ENCODE results near the gene MREG. TPM values are rescaled to one million over a fixed set of nuclear protein-coding genes. Genes with fewer than 3 reads are reported as not detected.
"Not testable (repeated sequence)": the region's sequence is repeated elsewhere in the genome, so short reads cannot be mapped to it uniquely, and the experiment has no call there.

Gene MREG
- polyA plus RNA-seq, 2 donors = 26.0 to 26.5 TPM

DNA sequence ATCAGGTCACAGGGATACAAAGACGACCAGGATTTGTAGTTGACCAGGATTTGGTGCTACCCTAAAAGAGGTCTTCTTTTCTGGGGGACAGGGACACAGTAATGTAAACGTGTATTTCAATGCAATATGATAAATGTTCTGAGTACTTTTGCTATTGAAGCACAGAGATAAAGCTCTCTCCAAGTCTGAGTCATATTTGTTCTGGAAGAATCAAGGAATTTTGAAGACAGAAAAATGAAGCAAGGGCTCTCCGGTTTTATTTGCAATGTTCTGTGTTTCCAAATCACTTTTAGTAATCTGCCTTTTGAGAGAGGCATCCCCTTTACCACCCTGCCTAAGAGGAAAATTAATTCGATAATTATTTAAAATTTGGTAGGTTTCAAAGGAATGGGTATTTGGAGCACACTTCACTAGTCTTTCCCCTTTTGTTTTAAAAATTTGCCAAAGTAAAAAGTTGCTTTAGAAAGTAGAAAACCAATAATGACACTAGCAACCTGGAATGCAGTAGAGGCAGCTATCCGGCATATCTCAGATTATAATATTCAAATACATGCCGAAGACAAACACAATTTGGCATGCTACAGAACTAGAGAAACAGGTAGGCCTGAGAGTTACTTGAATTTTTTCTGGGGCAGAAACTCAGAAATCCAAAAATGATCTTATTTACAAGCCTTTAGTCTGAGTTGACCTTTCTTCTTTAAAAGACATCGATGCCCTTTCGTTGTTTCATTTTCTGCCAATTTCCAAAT, 82.7 kb downstream of the MREG start:
- H3K4me1 ChIP-seq (ENCODE audit: control insufficient read depth in 2 of 2, insufficient read depth in 2 of 2, low read length in 1 of 2) = no peaks in the 10 kb centered on the region
- no peaks in the 10 kb centered on the region for H3K27me3 ChIP-seq (ENCODE audit: control insufficient read depth in 1 of 2, insufficient read depth in 2 of 2, low read length in 2 of 2)
- 60 to 64% methylated on average over 8 of the region's 8 CpGs for WGBS, 2 donors
- H3K4me3 ChIP-seq (ENCODE audit: low read depth in 1 of 2, low read length in 2 of 2) = no peak overlapping the region
- H3K27ac ChIP-seq (ENCODE audit: low read depth in 2 of 2, low read length in 1 of 2) = no peak overlapping the region
- no peaks in the 10 kb centered on the region for H3K9me3 ChIP-seq (ENCODE audit: control insufficient read depth in 2 of 2, insufficient read depth in 1 of 2, low read depth in 1 of 2, low read length in 1 of 2)
- H3K36me3 ChIP-seq (ENCODE audit: control insufficient read depth in 2 of 2, insufficient read depth in 2 of 2, low read length in 1 of 2) = no peaks in the 10 kb centered on the region

DNA sequence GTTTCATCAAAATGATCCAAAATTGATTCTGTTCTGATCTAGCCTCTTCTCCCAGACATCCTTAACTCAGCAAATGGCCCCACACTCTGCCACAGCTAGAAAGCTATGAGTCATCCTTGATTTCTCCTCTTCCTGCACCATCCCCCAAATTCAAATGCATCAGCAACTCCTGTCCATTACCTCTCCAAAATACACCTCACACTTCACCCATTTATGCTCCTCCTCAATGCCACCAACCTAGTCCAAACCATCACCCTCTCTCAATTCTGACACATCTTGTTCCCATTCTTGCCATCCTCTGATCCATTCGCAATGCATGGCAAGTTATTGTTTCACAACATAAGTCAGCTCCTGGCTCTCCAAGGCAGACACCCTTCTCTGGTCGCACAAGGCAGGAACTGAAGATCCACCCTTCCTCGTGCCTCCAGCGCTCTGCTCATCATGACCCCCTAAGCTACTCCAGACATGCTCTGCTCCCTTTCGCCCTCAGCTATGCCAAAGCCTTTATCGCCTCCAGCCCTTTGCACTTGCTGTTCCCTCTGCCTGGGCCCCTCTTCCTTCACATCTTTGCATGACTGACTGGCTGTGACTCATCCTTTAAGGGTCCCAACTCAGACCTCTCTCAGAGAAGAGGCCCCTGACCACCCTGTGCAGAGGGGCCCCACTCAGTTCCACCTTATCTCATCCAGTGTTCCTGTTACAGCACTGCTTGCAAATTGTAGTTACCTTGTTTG, 83.6 kb downstream of the MREG start:
- Histone ChIP-seq H3K9me3 (ENCODE audit: control insufficient read depth in 2 of 2, insufficient read depth in 1 of 2, low read depth in 1 of 2, low read length in 1 of 2) (no peaks in the 10 kb centered on the region), H3K27me3 (ENCODE audit: control insufficient read depth in 1 of 2, insufficient read depth in 2 of 2, low read length in 2 of 2) (no peaks in the 10 kb centered on the region), H3K4me1 (ENCODE audit: control insufficient read depth in 2 of 2, insufficient read depth in 2 of 2, low read length in 1 of 2) (no peaks in the 10 kb centered on the region), H3K27ac (ENCODE audit: low read depth in 2 of 2, low read length in 1 of 2) (no peak overlapping the region), H3K4me3 (ENCODE audit: low read depth in 1 of 2, low read length in 2 of 2) (no peak overlapping the region), H3K36me3 (ENCODE audit: control insufficient read depth in 2 of 2, insufficient read depth in 2 of 2, low read length in 1 of 2) (no peaks in the 10 kb centered on the region)
- WGBS, 2 donors = 81 to 89% methylated on average over 6 of the region's 6 CpGs

- no peaks in the 10 kb centered on the region for H3K27me3 ChIP-seq (ENCODE audit: control insufficient read depth in 1 of 2, insufficient read depth in 2 of 2, low read length in 2 of 2)
- H3K9me3 ChIP-seq (ENCODE audit: control insufficient read depth in 2 of 2, insufficient read depth in 1 of 2, low read depth in 1 of 2, low read length in 1 of 2) = no peaks in the 10 kb centered on the region
- WGBS, 2 donors = 80 to 82% methylated on average over 11 of the region's 11 CpGs
Observed at GRCh38 chr2:215928086-215928485, 85.3 kb downstream of the MREG start.

DNA sequence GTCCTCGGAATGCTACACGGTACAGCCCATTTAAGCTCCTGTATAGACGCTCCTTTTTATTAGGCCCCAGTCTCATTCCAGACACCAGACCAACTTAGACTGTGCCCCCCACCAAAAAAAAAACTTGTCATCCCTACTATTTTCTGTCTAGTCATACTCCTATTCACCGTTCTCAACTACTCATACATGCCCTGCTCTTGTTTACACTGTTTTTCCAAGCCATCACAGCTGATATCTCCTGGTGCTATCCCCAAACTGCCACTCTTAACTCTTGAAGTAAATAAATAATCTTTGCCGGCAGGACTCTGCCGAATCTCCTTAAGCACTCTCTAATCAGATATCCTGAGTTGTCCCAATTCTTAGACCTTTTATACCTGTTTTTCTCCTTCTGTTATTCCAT, 86.4 kb downstream of the MREG start:
- H3K4me3 ChIP-seq (ENCODE audit: low read depth in 1 of 2, low read length in 2 of 2); H3K27ac ChIP-seq (ENCODE audit: low read depth in 2 of 2, low read length in 1 of 2); H3K9me3 ChIP-seq (ENCODE audit: control insufficient read depth in 2 of 2, insufficient read depth in 1 of 2, low read depth in 1 of 2, low read length in 1 of 2); H3K27me3 ChIP-seq (ENCODE audit: control insufficient read depth in 1 of 2, insufficient read depth in 2 of 2, low read length in 2 of 2); H3K36me3 ChIP-seq (ENCODE audit: control insufficient read depth in 2 of 2, insufficient read depth in 2 of 2, low read length in 1 of 2); H3K4me1 ChIP-seq (ENCODE audit: control insufficient read depth in 2 of 2, insufficient read depth in 2 of 2, low read length in 1 of 2): not testable (repeated sequence)
- 90 to 95% methylated on average over 6 of the region's 6 CpGs for WGBS, 2 donors

More at GRCh38 chr2:215928086-215928485, 85.3 kb downstream of the MREG start:
- H3K36me3 ChIP-seq (ENCODE audit: control insufficient read depth in 2 of 2, insufficient read depth in 2 of 2, low read length in 1 of 2) = no peaks in the 10 kb centered on the region
- no peak overlapping the region for H3K4me3 ChIP-seq (ENCODE audit: low read depth in 1 of 2, low read length in 2 of 2)
- no peak overlapping the region for H3K27ac ChIP-seq (ENCODE audit: low read depth in 2 of 2, low read length in 1 of 2)
- H3K4me1 ChIP-seq (ENCODE audit: control insufficient read depth in 2 of 2, insufficient read depth in 2 of 2, low read length in 1 of 2) = no peaks in the 10 kb centered on the region

DNA sequence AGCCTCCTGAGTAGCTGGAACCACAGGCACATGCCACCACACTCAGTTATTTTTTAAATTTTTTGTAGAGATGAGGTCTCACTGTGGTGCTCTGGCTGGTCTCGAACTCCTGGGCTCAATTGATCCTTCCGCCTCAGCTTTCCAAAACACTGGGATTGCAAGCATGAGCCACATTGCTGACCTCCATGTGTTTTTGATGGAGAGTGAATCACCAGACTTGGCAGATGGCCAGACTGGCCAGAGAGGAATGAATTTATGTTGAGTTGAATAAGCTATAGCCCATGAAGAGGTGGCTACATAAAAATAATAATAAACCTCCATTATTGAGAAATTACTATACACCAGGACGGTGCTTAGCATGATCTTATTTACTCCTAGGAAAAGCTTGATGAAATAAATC, 91.5 kb downstream of the MREG start:
- H3K9me3 ChIP-seq (ENCODE audit: control insufficient read depth in 2 of 2, insufficient read depth in 1 of 2, low read depth in 1 of 2, low read length in 1 of 2) = no peaks in the 10 kb centered on the region
- 71 to 74% methylated on average over 3 of the region's 3 CpGs for WGBS, 2 donors
- H3K4me3 ChIP-seq (ENCODE audit: low read depth in 1 of 2, low read length in 2 of 2) = no peak overlapping the region
- no peaks in the 10 kb centered on the region for H3K36me3 ChIP-seq (ENCODE audit: control insufficient read depth in 2 of 2, insufficient read depth in 2 of 2, low read length in 1 of 2)
- no peaks in the 10 kb centered on the region for H3K4me1 ChIP-seq (ENCODE audit: control insufficient read depth in 2 of 2, insufficient read depth in 2 of 2, low read length in 1 of 2)
- H3K27ac ChIP-seq (ENCODE audit: low read depth in 2 of 2, low read length in 1 of 2) = no peak overlapping the region
- H3K27me3 ChIP-seq (ENCODE audit: control insufficient read depth in 1 of 2, insufficient read depth in 2 of 2, low read length in 2 of 2) = no peaks in the 10 kb centered on the region

DNA sequence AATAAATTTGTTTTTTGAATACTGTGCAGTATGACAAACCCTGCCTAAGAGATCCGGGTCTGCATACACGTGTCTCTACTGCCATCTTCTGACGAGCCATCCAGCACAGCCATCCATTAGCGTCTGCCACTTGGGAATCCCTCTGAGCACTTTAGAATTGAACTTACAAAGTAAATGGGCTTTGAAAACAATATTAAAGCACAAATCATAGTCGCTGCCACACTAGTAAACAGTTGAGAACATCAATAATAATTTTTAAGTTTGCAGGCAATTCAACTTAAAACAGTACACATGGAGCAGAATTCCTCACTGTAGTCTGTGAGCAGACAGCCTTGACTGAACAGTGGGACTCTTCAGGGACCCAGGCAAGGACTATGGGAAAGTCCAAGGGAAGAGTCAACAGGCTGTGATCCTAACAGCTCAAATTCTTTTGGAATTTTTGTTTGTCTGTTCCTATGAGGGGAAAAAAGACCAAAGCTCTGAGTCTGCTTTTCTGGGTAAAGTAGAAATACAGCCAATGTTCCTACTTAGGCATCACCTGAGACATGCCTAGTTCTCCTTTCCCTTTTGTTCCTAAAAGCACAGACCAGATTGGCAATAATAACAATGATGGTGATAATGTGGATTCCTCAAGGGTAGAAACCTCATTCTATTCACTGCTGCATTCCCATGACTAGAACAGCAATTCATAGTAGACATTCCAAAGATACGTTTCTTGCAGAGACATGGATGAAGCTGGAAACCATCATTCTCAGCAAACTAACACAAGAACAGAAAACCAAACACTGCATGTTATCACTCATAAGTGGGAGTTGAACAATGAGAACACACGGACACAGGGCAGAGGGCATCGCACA, 92.9 kb downstream of the MREG start:
- Histone ChIP-seq H3K27me3 (ENCODE audit: control insufficient read depth in 1 of 2, insufficient read depth in 2 of 2, low read length in 2 of 2) (no peaks in the 10 kb centered on the region), H3K27ac (ENCODE audit: low read depth in 2 of 2, low read length in 1 of 2) (no peak overlapping the region), H3K4me1 (ENCODE audit: control insufficient read depth in 2 of 2, insufficient read depth in 2 of 2, low read length in 1 of 2) (no peaks in the 10 kb centered on the region), H3K4me3 (ENCODE audit: low read depth in 1 of 2, low read length in 2 of 2) (no peak overlapping the region), H3K36me3 (ENCODE audit: control insufficient read depth in 2 of 2, insufficient read depth in 2 of 2, low read length in 1 of 2) (no peaks in the 10 kb centered on the region), H3K9me3 (ENCODE audit: control insufficient read depth in 2 of 2, insufficient read depth in 1 of 2, low read depth in 1 of 2, low read length in 1 of 2) (no peaks in the 10 kb centered on the region)
- 28 to 31% methylated on average over 8 of the region's 8 CpGs for WGBS, 2 donors

DNA sequence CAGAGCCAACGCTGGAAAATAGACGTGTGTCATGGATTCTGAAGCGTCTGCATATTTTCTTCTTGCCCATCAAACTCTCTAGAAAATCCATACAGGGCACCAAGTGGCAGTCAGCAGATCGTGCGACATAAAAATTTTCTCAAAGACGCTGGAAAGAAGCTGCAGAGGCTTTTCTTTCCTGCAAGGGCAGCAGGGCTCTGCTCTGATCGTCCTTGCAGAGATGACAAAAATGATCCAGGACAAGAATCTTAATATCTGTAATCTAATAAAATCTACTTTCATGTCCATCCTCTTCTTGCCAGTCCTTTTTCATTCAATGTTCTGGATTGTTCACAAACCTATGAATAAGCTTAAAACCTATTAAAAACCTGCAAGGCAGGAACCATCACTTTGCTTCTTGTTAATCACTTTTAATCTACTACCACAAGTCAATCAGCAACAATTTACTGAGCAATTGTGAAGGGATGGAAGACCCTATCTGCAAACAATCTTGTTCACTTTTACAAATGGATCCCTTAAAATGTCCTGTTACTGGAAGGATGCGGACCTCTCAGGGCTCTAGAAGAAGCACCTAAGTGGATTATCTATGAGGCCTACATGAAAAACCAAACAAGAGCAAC, 93.6 kb downstream of the MREG start:
- WGBS, 2 donors = 64 to 78% methylated on average over 8 of the region's 8 CpGs
- H3K27ac ChIP-seq (ENCODE audit: low read depth in 2 of 2, low read length in 1 of 2) = no peak overlapping the region
- H3K9me3 ChIP-seq (ENCODE audit: control insufficient read depth in 2 of 2, insufficient read depth in 1 of 2, low read depth in 1 of 2, low read length in 1 of 2) = no peaks in the 10 kb centered on the region
- H3K36me3 ChIP-seq (ENCODE audit: control insufficient read depth in 2 of 2, insufficient read depth in 2 of 2, low read length in 1 of 2) = no peaks in the 10 kb centered on the region
- H3K4me1 ChIP-seq (ENCODE audit: control insufficient read depth in 2 of 2, insufficient read depth in 2 of 2, low read length in 1 of 2) = no peaks in the 10 kb centered on the region
- H3K27me3 ChIP-seq (ENCODE audit: control insufficient read depth in 1 of 2, insufficient read depth in 2 of 2, low read length in 2 of 2) = no peaks in the 10 kb centered on the region
- no peak overlapping the region for H3K4me3 ChIP-seq (ENCODE audit: low read depth in 1 of 2, low read length in 2 of 2)

- Histone ChIP-seq H3K4me3 (ENCODE audit: low read depth in 1 of 2, low read length in 2 of 2) (no peak overlapping the region), H3K4me1 (ENCODE audit: control insufficient read depth in 2 of 2, insufficient read depth in 2 of 2, low read length in 1 of 2) (no peaks in the 10 kb centered on the region), H3K27me3 (ENCODE audit: control insufficient read depth in 1 of 2, insufficient read depth in 2 of 2, low read length in 2 of 2) (no peaks in the 10 kb centered on the region), H3K27ac (ENCODE audit: low read depth in 2 of 2, low read length in 1 of 2) (no peak overlapping the region), H3K9me3 (ENCODE audit: control insufficient read depth in 2 of 2, insufficient read depth in 1 of 2, low read depth in 1 of 2, low read length in 1 of 2) (no peaks in the 10 kb centered on the region), H3K36me3 (ENCODE audit: control insufficient read depth in 2 of 2, insufficient read depth in 2 of 2, low read length in 1 of 2) (no peaks in the 10 kb centered on the region)
- WGBS, 2 donors = 50 to 53% methylated on average over 3 of the region's 3 CpGs
Observed at GRCh38 chr2:215918901-215919599, 94.3 kb downstream of the MREG start.

All from esophagus (tissue), 2 donors.